HG03460 (cell line): ENCODE results near the gene GPBAR1.
"Not testable (repeated sequence)": the region's sequence is repeated elsewhere in the genome, so short reads cannot be mapped to it uniquely, and the experiment has no call there.

Experiments
- ATAC-seq: cut with Tn5 transposase; IDR thresholded peaks from one replicate; pipeline ENCODE4 v1.9.1; 2021; ENCODE audit not compliant: unreplicated experiment

The GPBAR1 gene

DNA sequence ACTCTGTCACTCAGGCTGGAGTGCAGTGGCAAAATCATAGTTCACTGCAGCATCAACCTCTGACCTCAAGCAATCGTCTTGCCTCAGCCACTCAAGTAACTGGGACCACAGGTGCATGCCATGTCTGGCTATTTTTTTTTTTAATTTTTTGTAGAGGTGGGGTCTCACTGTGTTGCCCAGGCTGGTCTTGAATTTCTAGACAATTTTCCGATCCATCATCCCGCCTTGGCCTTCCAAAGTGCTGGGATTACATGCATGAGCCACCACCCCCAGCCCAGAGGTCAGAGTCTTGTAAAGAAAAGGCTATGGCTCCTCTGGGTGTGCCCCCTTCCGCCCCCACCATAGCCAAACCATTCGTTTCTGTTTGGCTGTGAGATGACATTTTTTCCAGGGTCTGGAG lies 44.6 kb downstream of the GPBAR1 start:
- no peak for ATAC-seq

DNA sequence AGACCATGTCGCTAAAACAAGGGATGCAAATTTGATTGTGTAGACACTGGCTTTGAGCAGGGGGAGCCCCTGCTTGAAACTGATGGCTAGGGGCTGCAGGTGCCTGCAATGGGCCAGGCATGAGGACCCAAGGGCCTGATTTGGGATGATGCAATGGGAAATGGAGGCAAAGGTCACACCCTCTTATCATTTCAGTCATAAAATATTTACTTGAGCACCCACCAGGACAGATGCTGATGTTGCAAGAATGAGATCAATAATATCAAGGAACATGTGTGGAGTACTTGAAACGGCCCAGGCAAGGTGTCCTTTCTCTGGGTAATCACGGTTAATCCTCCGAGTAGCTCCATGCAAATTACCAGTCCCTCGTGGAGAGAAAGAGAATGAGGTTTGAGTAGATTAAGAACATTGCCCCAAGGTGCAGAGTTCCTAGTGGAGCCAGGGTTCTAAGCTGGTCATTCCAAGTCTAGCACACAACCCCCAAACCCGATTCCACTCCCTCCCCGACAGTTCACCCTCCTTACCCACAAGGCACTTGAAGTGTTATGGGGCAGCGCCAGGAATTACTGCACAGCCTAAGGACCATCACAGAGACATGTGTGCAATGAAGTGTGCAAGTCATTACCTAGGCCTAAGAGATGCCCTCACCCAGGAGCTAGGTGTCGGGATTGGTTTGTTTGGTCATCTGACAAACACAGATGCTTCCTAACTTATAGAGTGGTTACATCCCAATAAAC lies 45.5 kb downstream of the GPBAR1 start:
- no peak for ATAC-seq

DNA sequence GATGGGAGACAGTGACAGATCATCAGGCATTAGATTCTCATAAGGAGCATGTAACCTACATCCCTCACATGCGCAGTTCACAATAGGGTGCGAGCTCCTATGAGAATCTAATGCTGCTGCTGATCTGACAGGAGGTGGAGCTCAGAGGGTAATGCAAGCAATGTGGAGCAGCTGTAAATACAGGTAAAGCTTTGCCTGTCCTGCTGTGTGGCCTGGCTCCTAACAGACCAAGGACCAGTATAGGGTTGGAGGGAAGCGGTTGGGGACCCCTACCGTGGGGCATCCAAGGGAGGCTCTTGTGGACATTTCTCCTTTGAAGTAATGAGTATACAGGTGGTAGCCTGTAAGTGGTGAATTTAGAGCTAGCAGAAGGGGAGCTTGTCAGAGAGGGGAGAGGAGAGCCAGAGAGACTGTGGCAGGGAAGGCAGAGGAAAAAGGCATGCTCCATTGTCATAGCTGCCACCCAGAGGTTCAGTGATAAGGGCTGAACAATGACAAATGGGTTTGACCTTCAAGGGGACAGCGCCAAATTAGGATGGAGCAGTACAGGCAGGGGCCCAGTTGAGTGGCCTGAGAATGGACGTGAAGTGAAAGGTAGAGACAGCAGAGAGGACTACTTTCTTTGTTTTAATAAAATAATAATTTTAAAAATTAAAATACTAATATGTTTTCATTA lies 46.7 kb downstream of the GPBAR1 start:
- ATAC-seq: no peak

DNA sequence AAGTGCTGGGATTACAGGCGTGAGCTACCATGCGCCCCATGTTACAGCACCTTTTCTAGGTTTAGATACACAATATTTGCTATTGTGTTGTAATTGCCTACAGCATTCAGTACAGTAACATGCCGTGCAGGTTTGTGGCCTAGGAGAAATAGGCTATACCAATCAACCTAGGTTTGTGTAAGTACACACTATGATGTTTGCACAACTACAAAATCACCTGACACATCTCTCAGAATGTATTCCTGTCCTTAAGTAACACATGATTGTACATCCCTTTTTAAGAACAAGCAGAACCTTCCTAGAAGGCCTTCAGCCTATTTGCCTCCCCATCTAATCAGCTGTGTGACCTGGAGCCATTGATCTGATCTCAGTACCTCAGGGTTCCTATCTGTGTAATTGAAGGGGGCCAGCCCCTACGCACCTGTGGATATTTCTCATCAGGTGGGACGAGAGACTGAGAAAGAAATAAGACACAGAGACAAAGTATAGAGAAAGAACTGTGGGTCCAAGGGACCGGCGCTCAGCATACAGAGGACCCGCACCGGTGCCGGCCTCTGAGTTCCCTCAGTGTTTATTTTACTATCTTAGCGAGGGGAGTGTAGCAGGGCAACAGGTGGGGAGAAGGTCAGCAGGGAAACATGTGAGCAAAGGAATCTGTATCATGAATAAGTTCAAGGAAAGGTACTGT lies 50.2 kb downstream of the GPBAR1 start:
- no peak for ATAC-seq

DNA sequence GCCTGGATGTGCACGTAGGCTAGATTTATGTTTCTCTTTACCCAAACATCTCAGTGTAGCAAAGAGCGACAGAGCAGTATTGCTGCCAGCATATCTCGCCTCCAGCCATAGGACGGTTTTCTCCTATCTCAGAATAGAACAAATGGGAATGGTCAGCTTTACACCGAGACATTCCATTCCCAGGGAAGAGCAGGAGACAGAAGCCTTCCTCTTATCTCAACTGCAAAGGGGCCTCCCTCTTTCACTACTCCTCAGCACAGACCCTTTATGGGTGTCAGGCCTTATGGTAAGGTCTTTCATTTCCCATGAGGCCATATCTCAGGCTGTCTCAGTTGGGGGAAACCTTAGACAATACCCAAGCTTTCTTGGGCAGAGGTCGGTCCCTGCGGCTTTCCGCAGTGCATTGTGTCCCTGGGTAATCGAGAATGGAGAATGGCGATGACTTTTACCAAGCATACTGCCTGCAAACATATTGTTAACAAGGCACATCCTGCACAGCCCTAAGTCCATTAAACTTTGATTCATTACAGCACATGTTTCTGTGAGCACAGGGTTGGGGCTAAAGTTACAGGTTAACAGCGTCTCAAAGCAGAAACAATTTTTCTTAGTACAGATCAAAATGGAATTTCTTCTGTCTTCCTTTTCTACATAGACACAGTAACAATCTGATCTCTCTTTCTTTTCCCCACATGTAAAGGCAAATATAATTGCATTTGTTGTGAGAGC lies 50.9 kb downstream of the GPBAR1 start:
- ATAC-seq: not testable (repeated sequence)

DNA sequence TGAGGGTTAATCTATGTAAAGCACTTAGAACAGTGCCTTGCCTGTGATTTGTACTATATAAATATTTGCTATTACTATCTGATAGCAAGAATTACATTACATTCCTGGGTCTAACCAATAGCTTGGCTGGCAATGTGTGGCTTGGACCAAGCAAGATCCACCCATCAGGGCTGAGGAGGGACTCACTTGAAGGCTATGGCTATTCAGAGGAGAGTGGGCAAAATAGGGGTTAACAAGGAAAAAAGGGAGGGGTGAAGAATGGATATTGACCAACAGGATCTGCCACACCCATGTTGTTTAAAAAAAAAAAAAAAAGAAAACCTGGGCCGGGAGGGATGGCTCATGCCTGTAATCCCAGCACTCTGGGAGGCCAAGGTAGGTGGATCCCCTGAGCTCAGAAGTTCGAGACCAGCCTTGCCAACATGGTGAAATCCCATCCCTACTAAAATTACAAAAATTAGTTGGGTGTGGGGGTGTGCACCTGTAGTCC lies 51.5 kb downstream of the GPBAR1 start:
- no peak for ATAC-seq

DNA sequence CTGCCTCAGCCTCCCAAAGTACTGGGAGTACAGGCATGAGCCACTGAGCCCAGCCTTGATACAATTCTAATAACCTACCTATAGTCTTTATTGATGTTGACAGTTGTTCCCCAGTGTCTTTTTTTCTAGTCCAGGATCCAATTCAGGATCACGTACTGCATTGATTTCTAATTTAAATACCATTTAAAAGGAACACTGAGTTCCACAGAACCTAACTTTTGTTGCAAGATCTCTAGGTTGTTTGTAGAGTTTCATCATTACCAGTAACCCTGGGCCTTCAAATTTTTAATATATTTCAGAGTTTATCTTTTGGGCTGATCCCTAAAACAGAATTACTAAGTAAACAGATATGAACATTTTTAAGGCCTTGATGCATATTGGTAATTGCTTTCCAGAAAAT lies 52.5 kb downstream of the GPBAR1 start:
- no peak for ATAC-seq
